GM23248 (cell line): ENCODE measurements around the gene DDOST.

Experiments used
- EZH2 ChIP-seq: fragments of 200-600 bp; sonication (generic); IDR thresholded peaks from 2 replicates; pipeline ENCODE4 v1.6.1; 2018; ENCODE audit warnings: antibody characterized with exemption, mild to moderate bottlenecking; ENCODE audit not compliant: insufficient read depth, poor library complexity, severe bottlenecking
- EZH2phosphoT487 ChIP-seq: fragments of 200-600 bp; sonication (generic); IDR thresholded peaks from 2 replicates; pipeline ENCODE4 v1.6.1; 2018; ENCODE audit warnings: antibody characterized with exemption, moderate library complexity, mild to moderate bottlenecking, low read depth; ENCODE audit not compliant: insufficient read depth

DNA sequence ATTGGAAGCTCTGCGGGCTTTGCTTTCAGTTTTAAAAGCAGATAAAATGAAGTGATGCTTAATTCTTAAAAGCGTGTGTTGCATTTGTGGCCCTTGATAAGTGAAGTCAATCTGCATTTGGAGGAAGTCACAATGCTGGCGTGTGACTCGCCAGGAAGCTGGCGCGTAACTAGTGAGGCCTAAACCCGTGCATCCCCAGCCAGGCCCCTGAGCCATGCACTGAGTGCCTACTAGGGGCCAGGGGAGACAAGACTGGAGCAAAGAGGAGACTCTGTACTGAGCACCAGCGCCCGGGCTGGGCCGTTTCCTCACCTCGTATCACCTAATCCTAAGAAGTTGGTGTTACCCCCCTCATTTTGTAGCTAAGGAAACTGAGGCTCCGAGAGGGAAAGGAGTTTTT lies 4.6 kb upstream of the DDOST start:
- TF ChIP-seq EZH2, result no peak
- no peak for TF ChIP-seq EZH2phosphoT487
